CD4-positive, alpha-beta T cell treated with Interleukin-12 subunit alpha and Interleukin-12 subunit beta, for 1 hour (primary cell): ENCODE measurements around the gene CDCA4.
A peak's percentile ranks its signal among the peaks of the same experiment; 100 is the strongest.
"Not testable (repeated sequence)": the region's sequence is repeated elsewhere in the genome, so short reads cannot be mapped to it uniquely, and the experiment has no call there.

ENCODE experiments used
- DNase-seq: peaks from one replicate; pipeline ENCODE4 v3.0.0-alpha.2; 2020

CDCA4 gene

DNA sequence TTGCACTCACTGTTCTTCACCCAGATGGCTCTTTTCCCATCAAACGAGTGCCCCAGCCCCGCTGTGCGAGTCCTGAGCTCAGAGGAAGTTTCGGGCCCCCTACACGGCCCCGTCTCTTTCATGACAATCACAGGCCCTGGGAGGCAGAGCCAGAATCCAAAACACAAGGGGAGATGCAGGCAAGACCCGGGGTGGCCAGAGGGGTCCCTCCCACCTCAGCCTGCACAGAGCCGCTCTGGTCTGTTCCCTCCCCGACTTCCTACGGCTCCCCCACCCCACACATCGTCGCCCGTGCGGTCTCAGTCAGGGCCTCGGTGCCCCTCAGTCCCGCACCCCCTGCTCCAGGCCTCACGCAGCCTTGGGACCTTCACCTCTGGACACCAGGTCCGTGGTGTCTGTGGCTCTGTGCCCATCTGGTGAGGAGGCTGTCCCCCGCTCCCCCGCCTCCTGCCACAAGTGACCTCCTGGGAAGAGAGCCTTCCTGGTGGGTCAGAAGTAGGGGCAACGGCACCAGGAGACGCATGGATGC lies 35.5 kb upstream of the CDCA4 start:
- no peak for DNase-seq

DNA sequence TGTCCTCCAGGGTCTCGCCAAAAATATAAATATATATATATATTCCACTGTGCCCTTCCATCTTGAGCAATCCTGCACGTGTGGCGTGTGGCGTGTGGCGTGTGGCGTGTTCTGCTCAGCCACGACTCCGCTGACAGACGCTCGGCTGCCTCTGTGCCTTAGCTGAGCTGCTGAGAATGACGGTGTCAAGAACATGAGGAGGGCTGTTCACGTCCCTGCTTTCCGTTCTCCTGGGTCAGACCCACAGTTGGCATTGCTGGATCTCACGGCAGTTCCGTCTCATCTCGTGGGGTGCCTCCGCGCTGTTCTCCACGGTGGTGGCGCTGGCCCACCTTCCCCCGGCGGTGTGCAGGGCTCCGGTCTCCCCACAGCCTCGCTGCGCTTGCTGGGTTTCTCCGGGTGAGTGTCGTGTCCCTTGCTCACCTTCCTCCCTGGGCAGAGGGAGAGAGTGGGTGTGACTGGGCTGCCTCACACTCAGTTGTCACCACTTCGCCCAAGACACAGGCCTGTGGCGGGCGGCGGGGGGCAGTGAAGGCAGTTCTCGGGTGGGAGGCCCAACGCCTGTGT lies 34.9 kb upstream of the CDCA4 start:
- no peak for DNase-seq

- DNase-seq = no peak
Observed at GRCh38 chr14:105055334-105055733, 34.5 kb upstream of the CDCA4 start.

GRCh38 chr14:105053996-105054395 lies 33.1 kb upstream of the CDCA4 start:
- no peak for DNase-seq

GRCh38 chr14:105053421-105053820 lies 32.5 kb upstream of the CDCA4 start:
- DNase-seq = no peak

GRCh38 chr14:105052110-105052458 lies 31.2 kb upstream of the CDCA4 start:
- DNase-seq = no peak

- DNase-seq = no peak
Observed at GRCh38 chr14:105051182-105052109, 30.6 kb upstream of the CDCA4 start.

DNA sequence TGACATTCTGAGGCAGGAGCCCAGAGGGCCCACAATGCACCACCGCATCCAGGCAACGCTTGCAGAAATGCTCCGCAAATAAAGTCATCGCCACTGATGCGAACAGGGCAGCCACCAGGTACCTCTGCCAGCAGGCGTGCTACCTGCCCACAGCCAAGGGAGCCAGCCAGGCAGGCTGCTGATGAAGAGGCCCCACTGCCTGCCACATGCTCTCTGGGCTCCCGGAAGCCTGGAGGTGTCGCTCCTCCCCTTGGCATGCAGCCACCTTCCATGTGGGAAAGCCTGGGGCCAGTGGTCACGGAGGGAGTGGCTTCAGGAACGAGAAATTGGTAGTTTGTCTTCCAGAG lies 29.6 kb upstream of the CDCA4 start:
- no peak for DNase-seq

DNA sequence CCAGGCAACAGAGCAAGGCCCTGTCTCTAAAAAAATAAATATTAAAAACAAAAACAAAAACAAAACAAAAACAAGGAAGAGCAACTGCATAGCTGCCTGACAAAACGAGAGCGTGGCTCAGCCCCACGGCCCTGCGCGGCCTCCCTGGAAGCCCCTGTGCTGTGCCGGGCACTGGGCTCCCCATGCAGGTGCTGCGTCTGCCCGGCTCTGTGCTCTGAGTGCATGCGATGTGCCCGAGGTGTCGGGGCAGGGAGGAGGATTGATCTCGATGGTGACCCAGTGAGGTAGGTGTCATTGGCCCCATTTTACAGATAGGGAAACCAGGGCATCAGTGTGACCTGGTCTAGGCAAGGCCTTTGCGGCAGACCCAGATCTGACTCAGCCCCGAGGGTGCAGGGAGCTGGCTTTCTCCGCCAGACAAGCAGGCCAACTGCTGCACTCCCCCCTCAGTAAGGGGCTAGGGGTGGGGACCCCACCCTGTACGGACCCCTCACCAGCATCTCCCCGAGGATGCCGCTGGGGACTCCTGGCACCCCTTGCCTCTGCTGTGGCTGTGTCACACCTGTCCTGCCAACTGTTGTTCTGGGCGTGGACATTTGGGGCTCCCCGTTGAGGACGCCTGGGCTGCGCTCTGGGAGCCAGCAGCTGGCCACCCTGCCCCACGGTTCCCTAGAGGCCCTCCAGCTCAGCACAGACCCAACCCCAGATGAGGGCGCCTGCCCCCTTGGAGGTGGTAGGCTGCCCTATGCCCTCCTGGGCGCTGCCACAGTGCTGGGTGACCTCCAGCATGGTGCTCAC lies 29.1 kb upstream of the CDCA4 start:
- no peak for DNase-seq

DNA sequence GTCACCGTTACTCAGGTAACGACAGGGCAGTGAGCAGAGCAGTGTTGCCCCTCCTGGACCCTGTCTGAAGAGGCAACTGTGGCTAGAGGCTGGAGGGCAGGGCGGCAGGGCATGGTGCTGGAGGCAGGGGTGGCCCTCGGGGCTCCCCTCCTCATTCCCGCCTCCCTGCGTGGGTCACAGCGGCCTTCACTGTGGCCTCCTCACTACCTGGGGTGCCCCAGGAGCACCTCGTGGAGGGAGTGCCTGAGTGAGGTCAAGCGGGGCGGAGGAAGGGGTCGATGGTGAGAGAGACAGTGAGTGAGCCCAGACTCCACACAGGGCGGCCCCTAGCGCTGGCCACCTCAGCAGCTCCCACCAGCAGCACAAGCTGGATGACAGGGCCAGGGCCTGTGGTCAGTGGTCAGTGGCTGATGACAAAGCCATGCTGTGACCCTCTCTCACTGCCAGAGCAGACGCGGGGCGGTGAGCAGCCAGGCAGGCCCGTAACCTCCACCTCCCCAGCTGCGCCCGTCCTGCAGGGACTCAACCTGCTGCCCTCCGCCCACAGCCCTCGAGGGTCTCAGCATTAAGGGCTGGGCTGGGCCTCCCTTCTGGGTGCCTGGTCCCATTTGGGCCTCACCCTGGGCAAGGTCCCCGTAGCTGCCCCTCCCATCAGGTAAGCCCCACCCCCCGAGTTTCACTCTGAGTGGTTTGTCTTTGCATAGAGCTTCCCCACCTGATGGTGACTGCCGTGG lies 26.6 kb upstream of the CDCA4 start:
- no peak for DNase-seq

DNA sequence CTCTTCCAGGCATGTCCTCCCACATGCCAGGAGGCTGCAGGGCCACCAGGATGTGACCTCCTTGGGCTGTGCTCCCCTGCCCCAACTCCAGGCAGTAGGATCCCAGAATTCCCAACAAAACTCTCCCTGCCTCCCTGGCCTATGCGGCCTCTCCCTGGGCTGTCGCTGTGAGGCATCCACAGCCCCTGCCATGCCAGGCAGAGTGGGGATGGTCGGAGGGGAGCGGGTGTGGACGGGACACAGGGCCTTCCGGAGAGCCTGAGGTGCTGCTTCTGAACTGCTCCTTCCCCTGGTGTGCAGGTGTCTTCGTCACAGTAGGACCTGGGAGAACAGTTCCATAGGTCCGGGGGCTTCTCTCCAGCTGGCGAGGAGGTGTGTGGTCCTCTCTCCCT lies 26.0 kb upstream of the CDCA4 start:
- no peak for DNase-seq

DNA sequence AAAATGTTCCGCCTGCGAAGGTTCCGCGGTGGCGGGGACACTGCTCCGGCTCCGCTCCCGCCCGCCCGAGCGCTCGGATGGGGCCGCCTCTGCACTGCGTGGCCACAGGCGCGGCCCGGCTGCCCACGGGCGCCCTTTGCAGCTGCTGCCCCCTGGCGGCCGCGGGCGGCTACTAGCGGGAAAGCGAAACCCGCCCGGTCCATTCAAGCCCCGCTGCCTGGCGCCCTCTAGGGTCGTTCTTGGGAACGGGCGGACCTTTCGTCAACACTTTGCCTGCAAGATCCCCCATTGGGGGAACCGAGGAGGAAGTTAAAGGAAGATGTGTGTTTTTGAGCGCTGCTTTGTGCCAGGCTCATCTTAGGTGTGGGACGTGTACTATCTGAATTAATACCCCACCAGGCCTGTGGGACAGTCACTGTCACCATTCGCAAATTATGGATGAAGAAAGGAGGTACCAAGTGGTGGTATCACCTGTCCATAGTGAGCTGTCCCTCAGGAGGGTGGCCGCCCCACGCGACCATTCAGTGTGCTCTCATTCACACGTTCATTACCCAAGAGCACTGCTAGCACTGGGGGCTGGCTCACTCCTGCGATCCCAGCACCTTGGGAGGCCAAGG lies 24.9 kb upstream of the CDCA4 start:
- peak; percentile 92 for DNase-seq

DNA sequence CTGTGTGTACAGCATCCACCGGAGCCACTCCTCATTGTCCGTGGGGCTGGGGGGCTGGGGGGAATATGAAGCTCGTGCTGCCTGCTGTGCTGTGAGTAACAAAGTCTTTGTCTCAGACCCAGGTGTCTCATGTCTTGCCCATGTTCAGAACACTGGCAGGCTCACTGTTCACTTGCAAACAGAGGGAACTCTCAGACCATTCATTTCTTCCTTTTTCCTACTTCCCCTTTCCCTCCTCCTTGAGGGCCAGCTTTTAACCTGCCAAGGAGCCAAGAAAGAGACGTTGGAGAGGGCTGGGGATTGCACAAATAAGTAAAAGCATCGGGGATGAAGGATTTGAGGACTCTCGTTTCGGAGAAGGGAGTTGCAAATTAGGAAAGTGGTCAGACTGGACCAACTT lies 22.8 kb upstream of the CDCA4 start:
- DNase-seq = no peak

GRCh38 chr14:105042813-105043212 lies 21.9 kb upstream of the CDCA4 start:
- DNase-seq = no peak

DNA sequence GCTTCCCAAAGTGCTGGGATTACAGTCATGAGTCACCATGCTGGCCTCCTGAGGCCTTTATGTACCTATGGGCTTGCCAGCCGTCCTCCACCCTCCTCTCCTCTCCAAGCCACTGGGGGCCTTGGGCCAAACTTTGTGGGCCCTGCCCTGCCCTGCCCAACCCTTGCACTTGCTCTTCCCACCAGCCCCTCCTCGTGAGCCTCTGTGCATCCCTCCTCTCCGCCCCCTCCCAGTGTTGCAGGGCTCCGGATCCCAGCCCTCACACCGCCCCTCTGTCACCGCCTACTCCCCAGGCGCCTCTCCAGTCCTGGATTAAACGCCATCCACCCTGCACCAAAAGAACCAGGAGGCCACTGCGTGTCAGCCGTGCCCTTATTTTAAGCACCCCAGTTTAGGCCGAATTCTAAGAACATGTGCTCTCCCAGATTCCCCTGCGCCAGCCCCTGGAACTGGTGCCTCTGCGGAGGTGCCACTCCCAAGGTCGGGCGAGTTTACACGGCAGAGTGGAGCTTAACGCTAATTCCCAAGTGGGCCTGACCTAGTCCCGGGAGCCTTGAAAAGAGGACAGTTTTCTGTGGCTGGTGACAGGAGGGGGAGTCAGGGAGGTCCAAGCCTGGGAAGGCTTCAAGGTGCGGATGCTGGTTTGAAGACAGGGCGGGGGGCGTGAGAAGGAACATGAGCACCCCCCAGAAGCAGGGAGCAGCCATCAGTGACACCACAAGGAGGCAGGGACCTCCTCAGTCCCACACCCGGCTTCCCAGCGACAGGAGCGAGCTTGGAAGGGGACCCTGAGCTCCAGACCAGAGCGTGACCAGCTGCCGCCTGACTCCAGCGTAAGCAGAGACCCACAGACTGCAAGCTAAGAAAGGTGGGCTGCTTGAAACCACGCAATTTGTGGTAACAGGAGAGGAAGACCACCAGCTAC lies 21.2 kb upstream of the CDCA4 start:
- no peak for DNase-seq

DNA sequence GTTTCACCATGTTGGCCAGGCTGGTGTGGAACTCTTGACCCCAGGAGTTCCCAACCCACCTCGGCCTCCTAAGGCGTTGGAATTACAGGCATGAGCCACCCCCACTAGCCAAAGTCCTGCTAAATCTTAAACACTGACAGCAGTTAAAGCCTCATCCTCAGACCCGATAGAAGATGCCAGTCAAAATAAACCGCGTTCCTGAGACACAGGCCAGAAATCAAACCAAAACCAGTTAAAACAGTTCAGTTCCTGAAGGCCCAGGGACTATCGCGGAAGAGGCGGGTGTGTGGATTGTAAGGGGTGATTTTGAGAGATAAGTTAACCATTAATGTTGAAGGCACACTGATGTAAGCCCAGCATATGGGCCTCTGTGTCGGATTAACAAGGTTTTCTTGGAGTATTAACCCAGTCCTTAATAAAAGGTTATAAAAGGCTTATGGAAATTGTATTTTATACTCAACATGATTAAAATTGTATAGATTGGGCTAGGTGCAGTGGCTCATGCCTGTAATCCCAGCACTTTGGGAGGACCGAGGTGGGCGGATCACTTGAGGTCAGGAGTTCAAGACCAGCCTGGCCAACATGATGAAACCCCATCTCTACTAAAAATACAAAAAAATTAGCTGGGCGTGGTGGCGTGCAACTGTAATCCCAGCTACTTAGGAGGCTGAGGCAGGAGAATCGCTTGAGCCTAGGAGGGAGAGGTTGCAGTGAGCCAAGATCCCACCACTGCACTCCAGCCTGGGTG lies 18.7 kb upstream of the CDCA4 start:
- no peak for DNase-seq

DNA sequence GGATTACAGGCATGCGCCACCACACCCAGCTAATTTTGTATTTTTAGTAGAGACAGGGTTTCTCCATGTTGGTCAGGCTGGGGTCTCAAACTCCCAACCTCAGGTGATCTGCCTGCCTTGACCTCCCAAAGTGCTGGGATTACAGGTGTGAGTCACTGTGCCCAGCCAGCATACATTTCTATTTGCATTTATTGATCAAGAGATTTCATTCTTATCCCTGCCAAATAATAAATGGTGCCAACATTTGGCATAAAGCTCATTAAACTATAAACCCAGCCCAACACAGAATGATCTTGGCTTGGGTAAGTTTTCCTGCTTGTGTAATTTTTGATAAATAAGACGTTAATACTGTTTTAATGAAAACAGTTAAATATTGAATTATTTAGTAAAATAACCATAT lies 14.7 kb upstream of the CDCA4 start:
- DNase-seq = not testable (repeated sequence)

- DNase-seq = no peak
Observed at GRCh38 chr14:105034315-105035039, 13.6 kb upstream of the CDCA4 start.

DNA sequence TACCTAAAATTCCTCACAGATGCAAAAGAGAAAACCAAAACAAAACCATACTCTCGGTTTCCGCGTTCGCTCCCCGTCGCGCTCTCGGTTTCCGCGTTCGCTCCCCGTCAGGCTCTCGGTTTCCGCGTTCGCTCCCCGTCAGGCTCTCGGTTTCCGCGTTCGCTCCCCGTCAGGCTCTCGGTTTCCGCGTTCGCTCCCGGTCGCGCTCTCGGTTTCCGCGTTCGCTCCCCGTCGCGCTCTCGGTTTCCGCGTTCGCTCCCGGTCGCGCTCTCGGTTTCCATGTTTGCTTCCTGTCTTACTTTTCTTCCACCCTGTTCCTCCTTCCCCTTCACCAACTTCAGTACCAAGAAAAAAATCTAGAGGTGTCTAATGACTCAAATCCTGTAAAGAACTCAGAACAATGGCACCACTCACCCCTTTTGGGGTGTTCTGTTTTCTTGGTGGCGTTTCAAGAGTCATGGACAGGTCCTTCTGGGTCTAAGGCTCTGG lies 12.6 kb upstream of the CDCA4 start:
- DNase-seq = not testable (repeated sequence)

DNA sequence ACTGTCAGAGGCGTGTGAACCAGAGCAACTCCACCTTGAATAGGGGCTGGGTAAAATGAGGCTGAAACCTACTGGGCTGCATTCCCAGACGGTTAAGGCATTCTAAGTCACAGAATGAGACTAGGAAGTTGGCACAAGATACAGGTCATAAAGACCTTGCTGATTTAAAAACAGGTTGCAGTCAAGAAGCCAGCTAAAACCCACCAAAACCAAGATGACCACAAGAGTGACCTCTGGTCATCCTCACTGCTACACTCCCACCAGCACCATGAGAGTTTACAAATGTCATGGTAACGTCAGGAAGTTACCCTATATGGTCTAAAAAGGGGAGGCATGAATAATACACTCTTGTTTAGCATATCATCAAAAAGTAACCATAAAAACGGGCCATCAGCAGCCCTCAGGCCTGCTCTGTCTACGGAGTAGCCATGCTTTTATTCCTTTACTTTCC lies 11.6 kb upstream of the CDCA4 start:
- DNase-seq = not testable (repeated sequence)
